ENCODE data around the gene CLEC16A. TPM values are rescaled to one million over a fixed set of nuclear protein-coding genes. Genes with fewer than 3 reads are reported as not detected.

Gene CLEC16A
- total RNA-seq, 4 donors from 2014 or later = 38.2 to 153 (median 92.7) TPM

DNA sequence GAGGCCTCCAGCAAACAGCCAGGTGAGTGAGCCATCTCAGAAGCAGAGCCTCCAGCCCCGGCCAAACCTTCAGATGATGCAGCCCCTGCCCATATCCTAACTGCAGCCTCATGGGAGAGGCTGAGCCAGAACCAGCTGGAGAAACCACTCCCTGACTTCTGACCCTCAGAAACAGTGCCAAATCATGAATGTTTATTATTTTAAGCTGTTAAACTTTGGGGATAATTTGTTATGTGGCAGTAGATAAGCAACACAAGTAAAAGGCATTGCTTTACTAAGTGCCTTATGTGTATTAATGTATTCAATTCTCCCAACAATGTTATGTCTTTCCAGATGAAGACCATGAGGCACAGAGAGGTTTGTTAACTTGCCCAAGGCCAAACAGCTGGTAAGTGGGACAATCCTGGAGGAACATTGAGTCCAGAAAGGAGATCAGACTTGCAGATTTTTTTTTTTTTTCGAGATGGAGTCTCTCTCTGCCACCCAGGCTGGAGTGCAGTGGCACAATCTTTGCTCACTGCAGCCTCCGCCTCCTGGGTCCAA is 252.0 kb downstream of the CLEC16A start:
- no peak for DNase-seq
- H3K36me3 ChIP-seq = no peaks in the 10 kb centered on the region
- no peaks in the 10 kb centered on the region for H3K27me3 ChIP-seq
- H3K9me3 ChIP-seq = no peaks in the 10 kb centered on the region
- no peak overlapping the region for H3K4me3 ChIP-seq
- in situ Hi-C loops (cut with MboI; ENCODE audit: low pct_ligation_motif_present in 1 of 4, low pct_unique_long_range_greater_than_20kb in 1 of 4, low sequenced_read_pairs in 3 of 4) (no loop called here), intact Hi-C loops (cut with DNase I; ENCODE audit: low total_unique reads) (no loop called here)
- TF ChIP-seq POLR2A (IDR thresholded peaks at IDR 0.05) = no peak
- TF ChIP-seq, protein P1, sequence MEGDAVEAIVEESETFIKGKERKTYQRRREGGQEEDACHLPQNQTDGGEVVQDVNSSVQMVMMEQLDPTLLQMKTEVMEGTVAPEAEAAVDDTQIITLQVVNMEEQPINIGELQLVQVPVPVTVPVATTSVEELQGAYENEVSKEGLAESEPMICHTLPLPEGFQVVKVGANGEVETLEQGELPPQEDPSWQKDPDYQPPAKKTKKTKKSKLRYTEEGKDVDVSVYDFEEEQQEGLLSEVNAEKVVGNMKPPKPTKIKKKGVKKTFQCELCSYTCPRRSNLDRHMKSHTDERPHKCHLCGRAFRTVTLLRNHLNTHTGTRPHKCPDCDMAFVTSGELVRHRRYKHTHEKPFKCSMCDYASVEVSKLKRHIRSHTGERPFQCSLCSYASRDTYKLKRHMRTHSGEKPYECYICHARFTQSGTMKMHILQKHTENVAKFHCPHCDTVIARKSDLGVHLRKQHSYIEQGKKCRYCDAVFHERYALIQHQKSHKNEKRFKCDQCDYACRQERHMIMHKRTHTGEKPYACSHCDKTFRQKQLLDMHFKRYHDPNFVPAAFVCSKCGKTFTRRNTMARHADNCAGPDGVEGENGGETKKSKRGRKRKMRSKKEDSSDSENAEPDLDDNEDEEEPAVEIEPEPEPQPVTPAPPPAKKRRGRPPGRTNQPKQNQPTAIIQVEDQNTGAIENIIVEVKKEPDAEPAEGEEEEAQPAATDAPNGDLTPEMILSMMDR (IDR thresholded peaks at IDR 0.05) = no peak
- no peak for TF ChIP-seq POLR2AphosphoS5 (IDR thresholded peaks at IDR 0.05)
- no peak for TF ChIP-seq EP300 (IDR thresholded peaks at IDR 0.05; ENCODE audit: low read depth)
- peaks cover 0 to 11% (median 9%) of the 10 kb centered on the region in 4 donors for H3K4me1 ChIP-seq
- no peak overlapping the region for H3K27ac ChIP-seq
- WGBS, 2 donors (ENCODE audit: low coverage in 1 of 2) = 50 to 90% methylated on average over 2 of the region's 3 CpGs

DNA sequence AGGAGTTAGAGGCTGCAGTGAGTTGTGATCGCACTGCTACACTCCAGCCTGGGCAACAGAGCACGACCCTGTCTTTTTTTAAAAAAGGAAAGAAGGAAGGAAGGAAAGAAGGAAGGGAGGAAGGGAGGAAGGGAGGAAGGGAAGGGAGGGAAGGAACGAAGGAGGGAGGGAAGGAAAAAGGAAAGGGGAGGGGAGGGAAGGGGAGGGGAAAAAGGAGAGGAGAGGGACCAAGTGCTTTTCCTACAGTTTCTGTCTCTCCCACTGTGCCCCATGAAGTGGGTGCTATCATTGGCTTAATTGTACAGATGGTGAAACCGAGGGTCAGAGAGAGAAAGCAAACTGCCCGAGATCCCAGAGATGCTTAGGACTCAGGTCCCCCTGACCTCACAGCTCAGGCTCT is 254.0 kb downstream of the CLEC16A start:
- H3K9me3 ChIP-seq = no peaks in the 10 kb centered on the region
- 68 to 100% methylated on average over 1 to 5 of the region's 5 CpGs for WGBS, 2 donors (ENCODE audit: low coverage in 1 of 2)
- peaks cover 0 to 11% (median 9%) of the 10 kb centered on the region in 4 donors for H3K4me1 ChIP-seq
- intact Hi-C loops (cut with DNase I; ENCODE audit: low total_unique reads) (no loop called here), in situ Hi-C loops (cut with MboI; ENCODE audit: low pct_ligation_motif_present in 1 of 4, low pct_unique_long_range_greater_than_20kb in 1 of 4, low sequenced_read_pairs in 3 of 4) (no loop called here)
- no peak overlapping the region for H3K4me3 ChIP-seq
- no peaks in the 10 kb centered on the region for H3K27me3 ChIP-seq
- TF ChIP-seq, protein P1 (IDR thresholded peaks at IDR 0.05) = no peak
- TF ChIP-seq POLR2A (IDR thresholded peaks at IDR 0.05) (no peak), EP300 (IDR thresholded peaks at IDR 0.05; ENCODE audit: low read depth) (no peak), POLR2AphosphoS5 (IDR thresholded peaks at IDR 0.05) (no peak)
- no peaks in the 10 kb centered on the region for H3K36me3 ChIP-seq
- no peak overlapping the region for H3K27ac ChIP-seq
- DNase-seq = no peak

DNA sequence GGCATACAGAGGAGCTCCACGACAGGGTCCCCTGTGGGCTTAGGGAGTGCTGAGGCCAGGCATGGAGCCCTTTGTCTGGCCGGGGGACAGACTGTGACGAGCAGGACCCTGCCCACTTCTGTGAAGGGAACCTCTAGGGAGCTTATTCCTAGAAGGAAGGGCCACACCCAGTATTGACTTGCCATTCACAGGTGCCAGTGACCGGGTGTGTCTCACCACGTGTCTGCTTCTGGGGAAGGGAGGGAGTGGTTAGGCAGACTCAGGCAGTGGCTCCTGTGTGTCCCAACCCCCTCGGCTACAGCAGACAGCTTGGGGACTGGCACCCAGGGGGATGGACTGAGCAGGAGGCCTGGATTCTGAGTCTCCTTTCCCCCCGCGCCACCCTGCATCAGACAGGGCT is 254.5 kb downstream of the CLEC16A start:
- DNase-seq = peak; percentile 81

DNA sequence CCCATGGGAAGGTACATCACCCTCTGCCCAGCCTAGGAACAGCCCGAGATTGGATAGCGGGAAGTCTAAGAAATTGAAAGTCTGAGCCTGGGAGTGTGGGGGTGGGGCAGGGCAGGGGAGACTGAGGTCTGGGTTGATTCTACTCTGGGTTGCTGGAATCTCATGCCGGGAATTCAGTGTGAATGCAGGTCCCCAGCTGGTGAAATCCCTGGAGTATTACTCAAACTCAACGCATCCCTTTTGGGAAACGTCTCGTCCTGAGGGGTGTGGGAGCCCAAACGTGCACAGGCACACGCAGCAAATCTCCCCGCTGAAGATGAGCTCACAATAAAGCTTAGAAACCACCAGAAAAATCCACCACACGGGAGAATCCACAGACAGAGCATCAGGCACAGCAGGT is 256.2 kb downstream of the CLEC16A start:
- Histone ChIP-seq H3K27ac (no peak overlapping the region), H3K9me3 (no peaks in the 10 kb centered on the region), H3K4me3 (no peak overlapping the region), H3K4me1 (peaks cover 0 to 15% (median 11%) of the 10 kb centered on the region in 4 donors), H3K27me3 (no peaks in the 10 kb centered on the region), H3K36me3 (no peaks in the 10 kb centered on the region)
- WGBS, 2 donors (ENCODE audit: low coverage in 1 of 2) = 80 to 84% methylated on average over 1 to 10 of the region's 10 CpGs
- in situ Hi-C loops (cut with MboI; ENCODE audit: low pct_ligation_motif_present in 1 of 4, low pct_unique_long_range_greater_than_20kb in 1 of 4, low sequenced_read_pairs in 3 of 4) = no loop called here
- intact Hi-C loops (cut with DNase I; ENCODE audit: low total_unique reads) = no loop called here
- DNase-seq = no peak
- no peak for TF ChIP-seq POLR2AphosphoS5 (IDR thresholded peaks at IDR 0.05)
- TF ChIP-seq EP300 (IDR thresholded peaks at IDR 0.05; ENCODE audit: low read depth) = no peak
- no peak for TF ChIP-seq POLR2A (IDR thresholded peaks at IDR 0.05)
- TF ChIP-seq, protein P1 (IDR thresholded peaks at IDR 0.05) = no peak

More for the DNA sequence above, 254.5 kb downstream of the CLEC16A start:
- in situ Hi-C loops (cut with MboI; ENCODE audit: low pct_ligation_motif_present in 1 of 4, low pct_unique_long_range_greater_than_20kb in 1 of 4, low sequenced_read_pairs in 3 of 4) = no loop called here
- no peaks in the 10 kb centered on the region for H3K36me3 ChIP-seq
- TF ChIP-seq POLR2A (IDR thresholded peaks at IDR 0.05) = no peak
- TF ChIP-seq, protein P1 (IDR thresholded peaks at IDR 0.05) = no peak
- no peak for TF ChIP-seq EP300 (IDR thresholded peaks at IDR 0.05; ENCODE audit: low read depth)
- TF ChIP-seq POLR2AphosphoS5 (IDR thresholded peaks at IDR 0.05) = no peak
- H3K4me3 ChIP-seq = no peak overlapping the region
- no peaks in the 10 kb centered on the region for H3K27me3 ChIP-seq
- no peak overlapping the region for H3K27ac ChIP-seq
- WGBS, 2 donors (ENCODE audit: low coverage in 1 of 2) = 42% methylated on average over 5 of the region's 8 CpGs; no CpG with 5 or more reads in 1 of the 2 donors
- peaks cover 0 to 11% (median 9%) of the 10 kb centered on the region in 4 donors for H3K4me1 ChIP-seq
- no peaks in the 10 kb centered on the region for H3K9me3 ChIP-seq
- intact Hi-C loops (cut with DNase I; ENCODE audit: low total_unique reads) = no loop called here

Measured in transverse colon (tissue), 4 donors.